OCI-LY3 (cell line): Measurements from ENCODE around the gene CSRP1.

Experiments used
- EZH2phosphoT487 ChIP-seq: fragments of 200-600 bp; shearing (Covaris generic); IDR thresholded peaks from 2 replicates; pipeline ENCODE4 v1.6.1; 2018; ENCODE audit warnings: antibody characterized with exemption, mixed run types, low read depth
- TF ChIP-seq, protein P1 (sequence below): fragments of 200-600, 300-600 bp; sonication (generic); IDR thresholded peaks from 2 replicates; pipeline ENCODE4 v1.5.1; 2014; ENCODE audit warnings: antibody characterized with exemption, low read length, low read depth

DNA sequence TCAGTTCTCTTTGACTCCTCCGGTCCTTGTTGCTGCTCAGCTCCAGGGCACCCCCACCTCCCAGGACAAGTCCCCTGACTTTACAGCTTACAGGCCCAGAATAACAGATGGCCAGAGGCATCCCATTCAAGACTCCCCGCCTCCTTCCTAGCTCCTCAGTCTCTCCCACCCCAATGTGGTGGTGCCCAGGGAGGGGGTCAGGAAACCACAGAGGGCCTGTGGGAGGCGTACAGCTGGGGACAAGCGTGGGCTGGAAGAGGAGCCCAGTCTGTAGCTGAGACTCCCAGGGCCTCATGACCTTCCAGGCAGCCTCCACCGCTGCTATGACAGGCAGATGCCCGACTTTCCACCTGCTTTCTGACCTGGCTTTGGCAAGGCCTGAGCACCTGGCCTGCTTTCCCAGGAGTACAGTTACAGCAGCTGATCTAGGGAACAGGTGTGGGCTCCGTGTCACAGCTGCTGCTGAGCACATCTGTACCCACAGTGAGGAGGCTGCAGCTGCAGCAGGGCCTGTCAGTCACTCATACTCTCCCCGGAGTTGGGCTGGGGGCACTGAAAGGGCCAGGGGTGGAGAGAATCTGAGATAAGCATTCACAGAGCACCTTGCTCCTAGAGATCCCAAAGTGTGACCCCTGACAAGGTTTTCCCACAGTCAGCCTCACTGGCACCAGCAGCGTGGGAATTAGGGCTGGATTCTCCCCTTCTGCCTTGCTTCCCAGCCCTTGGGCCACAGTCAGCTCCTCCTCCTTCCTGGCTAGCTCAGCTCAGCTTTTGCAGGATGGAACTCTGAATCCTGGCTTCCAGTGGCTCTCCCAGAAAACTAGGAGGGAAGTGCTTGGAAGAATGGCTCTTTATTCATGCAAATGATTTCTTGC lies 24.9 kb upstream of the CSRP1 start:
- TF ChIP-seq, protein P1, sequence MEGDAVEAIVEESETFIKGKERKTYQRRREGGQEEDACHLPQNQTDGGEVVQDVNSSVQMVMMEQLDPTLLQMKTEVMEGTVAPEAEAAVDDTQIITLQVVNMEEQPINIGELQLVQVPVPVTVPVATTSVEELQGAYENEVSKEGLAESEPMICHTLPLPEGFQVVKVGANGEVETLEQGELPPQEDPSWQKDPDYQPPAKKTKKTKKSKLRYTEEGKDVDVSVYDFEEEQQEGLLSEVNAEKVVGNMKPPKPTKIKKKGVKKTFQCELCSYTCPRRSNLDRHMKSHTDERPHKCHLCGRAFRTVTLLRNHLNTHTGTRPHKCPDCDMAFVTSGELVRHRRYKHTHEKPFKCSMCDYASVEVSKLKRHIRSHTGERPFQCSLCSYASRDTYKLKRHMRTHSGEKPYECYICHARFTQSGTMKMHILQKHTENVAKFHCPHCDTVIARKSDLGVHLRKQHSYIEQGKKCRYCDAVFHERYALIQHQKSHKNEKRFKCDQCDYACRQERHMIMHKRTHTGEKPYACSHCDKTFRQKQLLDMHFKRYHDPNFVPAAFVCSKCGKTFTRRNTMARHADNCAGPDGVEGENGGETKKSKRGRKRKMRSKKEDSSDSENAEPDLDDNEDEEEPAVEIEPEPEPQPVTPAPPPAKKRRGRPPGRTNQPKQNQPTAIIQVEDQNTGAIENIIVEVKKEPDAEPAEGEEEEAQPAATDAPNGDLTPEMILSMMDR: no peak
- TF ChIP-seq EZH2phosphoT487: no peak
